Neural progenitor cell (in vitro differentiated cells): ENCODE results near the gene CKAP4.

Source experiments
- CTCF ChIP-seq: fragments of 200-600 bp; sonication (generic); IDR thresholded peaks from 2 replicates; pipeline ENCODE4 v1.5.1; 2017; ENCODE audit warnings: antibody characterized with exemption, mild to moderate bottlenecking
- EZH2 ChIP-seq: fragments of 200-600 bp; sonication (generic); IDR thresholded peaks from 2 replicates; pipeline ENCODE4 v1.6.1; 2017; ENCODE audit warnings: antibody characterized with exemption, mild to moderate bottlenecking, moderate library complexity
- EZH2phosphoT487 ChIP-seq: fragments of 200-600 bp; sonication (generic); IDR thresholded peaks from 2 replicates; pipeline ENCODE4 v1.6.1; 2017; ENCODE audit warnings: antibody characterized with exemption

GRCh38 chr12:106192659-106193393 lies 55.0 kb downstream of the CKAP4 start:
- no peak for TF ChIP-seq CTCF
- TF ChIP-seq EZH2: no peak
- no peak for TF ChIP-seq EZH2phosphoT487
